CD4-positive, alpha-beta T cell treated with Interleukin-4 for 4 hours (primary cell): Measurements from ENCODE around the gene HEPACAM2.
A peak's percentile ranks its signal among the peaks of the same experiment; 100 is the strongest.

Experiments used
- DNase-seq: peaks from one replicate; pipeline ENCODE4 v3.0.0-alpha.2; 2020

The HEPACAM2 gene

DNA sequence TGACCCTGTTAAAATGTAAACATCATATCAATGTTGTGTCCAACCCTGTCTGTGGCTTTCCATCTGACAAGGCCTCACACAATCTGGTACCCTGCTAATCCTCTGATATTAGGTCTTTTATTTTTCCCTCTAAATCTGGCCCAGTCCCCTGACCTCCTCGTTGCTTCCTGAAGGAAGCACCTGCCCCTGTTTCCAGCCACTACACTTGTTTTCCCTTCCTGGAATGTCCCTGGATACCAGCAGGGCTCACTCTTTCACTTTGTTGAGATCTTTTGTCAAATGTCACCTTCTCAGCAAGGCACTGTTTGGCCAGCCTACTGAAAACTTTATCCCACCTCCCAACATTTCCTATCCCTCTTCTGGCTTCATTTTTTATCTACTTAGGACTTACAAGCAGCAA lies 80.2 kb downstream of the HEPACAM2 start:
- no peak for DNase-seq

DNA sequence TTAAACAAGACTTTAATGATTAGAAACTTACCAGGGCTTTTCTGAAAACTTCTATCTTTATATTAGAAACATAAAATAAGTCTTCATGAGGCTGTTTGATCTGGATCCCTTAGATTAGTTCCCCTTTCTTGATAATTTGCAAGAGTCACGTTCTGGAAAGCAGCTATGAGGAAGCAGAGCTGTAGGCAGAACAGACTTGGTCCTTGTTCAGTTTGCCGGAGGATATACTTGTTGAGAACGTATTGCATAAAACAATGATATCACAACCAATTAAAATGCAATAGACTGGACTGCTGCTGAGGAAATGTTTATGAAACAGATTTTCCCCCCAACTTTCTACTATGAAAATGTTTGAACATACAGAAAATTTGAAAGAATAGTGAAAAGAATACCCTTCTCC lies 80.9 kb downstream of the HEPACAM2 start:
- peak; percentile 5 for DNase-seq

DNA sequence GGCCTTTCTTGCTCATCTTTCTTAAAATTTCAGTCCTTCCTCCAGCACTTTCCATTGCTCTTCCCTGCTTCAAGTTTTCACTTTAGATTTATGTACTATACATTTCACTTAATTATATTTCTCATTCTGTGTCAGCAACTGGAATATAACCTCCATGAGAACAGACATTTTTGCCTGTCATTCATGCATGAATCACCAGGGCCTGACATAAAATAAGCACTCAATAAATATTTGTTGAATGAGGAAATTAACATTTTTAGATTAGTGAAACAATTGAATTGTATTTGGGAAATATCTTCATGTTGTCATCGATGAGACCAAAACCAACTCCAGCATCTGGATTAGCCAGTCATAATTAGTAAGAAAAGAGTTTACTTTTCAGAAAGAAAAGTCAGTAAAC lies 84.1 kb downstream of the HEPACAM2 start:
- no peak for DNase-seq

DNA sequence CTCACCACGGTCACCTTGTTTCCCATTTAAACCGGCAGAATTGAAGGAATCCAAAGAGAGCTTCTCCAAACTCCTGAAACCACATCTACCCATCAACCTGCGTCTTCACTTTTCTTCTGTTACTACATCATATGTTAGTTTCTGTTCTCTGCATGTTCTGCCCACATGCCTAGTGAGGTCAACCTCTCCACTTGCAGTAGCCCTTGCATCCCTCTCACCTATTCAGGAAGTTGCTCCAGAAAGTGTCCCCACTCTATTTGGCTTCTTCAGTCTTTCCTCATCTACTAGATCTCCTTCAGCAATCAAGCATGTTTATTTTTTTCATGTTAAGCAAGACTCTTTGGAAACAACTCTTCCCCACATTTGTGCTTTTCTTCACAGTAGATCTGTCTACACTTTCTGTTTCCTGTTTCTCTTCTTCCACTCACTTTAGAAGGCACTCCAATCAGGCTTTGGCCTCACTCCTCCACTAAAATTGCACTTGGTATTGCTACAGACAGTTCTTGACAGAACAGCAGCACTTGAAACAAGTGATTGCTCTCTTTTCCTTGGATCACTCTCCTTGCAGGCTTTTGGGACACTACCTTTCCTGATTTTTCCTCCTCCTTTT lies 85.6 kb downstream of the HEPACAM2 start:
- DNase-seq, result no peak

GRCh38 chr7:93138576-93138975 lies 87.7 kb downstream of the HEPACAM2 start:
- DNase-seq, result no peak
